Panc1 (cell line): Measurements from ENCODE around the gene ETV5.

ENCODE experiments used
- CTCF ChIP-seq: fragments of 450-650 bp; IDR thresholded peaks from 2 replicates; pipeline ENCODE4 v1.5.1; 2017; ENCODE audit warnings: mild to moderate bottlenecking
- POLR2AphosphoS5 ChIP-seq: IDR thresholded peaks from 2 replicates; pipeline ENCODE4 v1.6.1; 2012; ENCODE audit warnings: mild to moderate bottlenecking, low read depth, low read length, moderate library complexity
- REST ChIP-seq, 2 experiments: IDR thresholded peaks; 2 replicates each; pipeline ENCODE4 v1.6.1; 2011 to 2012; ENCODE audit warnings: low read depth in 2 of 2, control low read depth in 1 of 2, low read length in 1 of 2, mild to moderate bottlenecking in 1 of 2, moderate library complexity in 1 of 2; ENCODE audit not compliant: insufficient read depth in 1 of 2

DNA sequence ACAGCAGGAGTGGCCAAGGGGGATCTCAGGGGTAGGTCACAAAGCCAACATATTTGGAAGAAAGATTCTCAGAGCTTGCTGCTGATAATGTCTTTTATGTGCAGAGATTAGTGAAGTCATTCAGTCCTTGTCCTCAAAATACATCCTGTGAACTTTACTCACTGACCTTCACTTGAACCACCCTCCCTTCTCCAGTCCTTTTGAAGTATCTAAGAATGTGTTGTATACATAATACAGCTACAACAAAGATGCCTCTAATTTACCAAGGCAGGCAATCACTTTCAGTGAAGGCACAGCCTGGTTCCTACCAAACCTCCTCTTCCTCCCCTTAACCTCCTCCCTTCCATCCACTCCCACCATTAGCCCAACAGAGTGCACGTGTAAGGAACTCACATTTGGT is 38.3 kb downstream of the ETV5 start:
- TF ChIP-seq CTCF (no peak), REST (IDR thresholded peaks at IDR 0.05; ENCODE audit: insufficient read depth in 1 of 2, low read depth in 2 of 2, low read length in 1 of 2) (no peak), POLR2AphosphoS5 (no peak)
